Cardiac fibroblast (primary cell): Measurements from ENCODE around the gene PTPRN2.

Experiments used
- DNase-seq, 2 donors: peaks; one replicate each; pipeline versions ENCODE4 v3.0.0 to v3.0.0-alpha.2; 2010; ENCODE audit warnings: low read depth in 2 of 2
- H3K4me3 ChIP-seq, 2 donors: replicated peaks in 1 of 2; 1 replicate in 1 of 2; 2 replicates in 1 of 2; pipeline ENCODE4 v1.5.1; 2011; ENCODE audit warnings: low read depth in 2 of 2, low read length in 2 of 2, mild to moderate bottlenecking in 2 of 2, moderate library complexity in 1 of 2
- CTCF ChIP-seq: IDR thresholded peaks from one replicate; pipeline ENCODE4 v1.5.1; 2011; ENCODE audit warnings: low read depth, mild to moderate bottlenecking, low read length, inconsistent platforms

PTPRN2 gene

DNA sequence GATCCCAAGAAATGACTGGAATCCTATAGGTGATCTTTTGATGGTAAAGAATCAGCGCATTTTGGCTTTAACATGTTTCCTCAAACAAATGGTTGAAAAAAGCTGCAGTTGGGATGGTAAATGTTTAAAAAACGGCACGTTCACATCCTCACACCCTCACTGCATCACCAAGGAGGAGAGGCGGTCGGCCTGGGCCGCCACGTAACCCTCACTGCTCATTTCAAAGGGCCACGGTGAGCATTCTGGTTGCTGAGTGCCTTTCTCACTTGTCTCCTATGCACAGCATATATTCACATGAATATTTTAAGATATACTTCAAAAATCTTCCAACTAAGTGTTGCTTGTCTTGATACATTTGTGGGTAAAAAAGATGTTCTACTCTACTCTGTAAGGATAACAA lies 1017.7 kb downstream of the PTPRN2 start:
- TF ChIP-seq CTCF, result no peak
- H3K4me3 ChIP-seq, result no peak overlapping the region
- DNase-seq, result no peak

DNA sequence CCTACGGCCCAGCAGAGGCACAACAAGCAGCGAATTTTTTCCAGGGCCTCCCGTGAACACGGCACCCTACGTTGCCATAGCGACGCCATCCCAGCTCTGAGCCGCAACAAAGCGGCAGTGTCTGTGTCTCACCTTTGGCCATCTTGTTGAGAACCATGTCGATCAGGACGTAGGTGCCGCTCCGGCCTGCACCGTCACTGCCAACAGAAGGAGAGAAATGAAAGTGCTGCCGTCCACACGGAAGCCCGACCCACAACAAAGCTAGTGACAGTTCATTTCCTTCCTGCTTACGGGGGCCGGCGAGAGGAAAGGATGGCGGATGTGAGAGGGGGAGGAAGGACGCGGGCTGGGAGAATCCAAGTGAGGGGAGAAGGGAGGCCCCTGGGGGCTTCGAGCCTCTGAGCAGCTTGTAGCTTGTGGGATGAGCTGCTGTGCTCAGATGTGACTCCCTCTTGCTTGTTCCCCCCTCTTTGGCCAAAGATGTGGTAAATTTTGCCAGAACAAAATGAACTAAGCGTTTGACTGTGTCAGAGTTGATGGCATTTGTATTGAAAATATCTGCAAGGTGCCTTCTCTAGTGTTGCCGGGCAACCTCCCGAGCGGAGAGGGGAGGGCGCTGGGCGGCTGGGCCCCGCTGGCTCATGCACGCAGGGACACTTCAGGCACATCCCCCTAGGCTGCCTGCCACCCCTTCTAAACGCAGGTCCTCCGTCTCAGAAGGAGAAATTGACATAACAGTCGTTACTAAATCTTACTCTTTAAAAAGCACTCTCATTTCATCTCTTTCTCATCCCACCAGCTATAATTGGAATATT lies 1018.6 kb downstream of the PTPRN2 start:
- TF ChIP-seq CTCF, result no peak
- H3K4me3 ChIP-seq, result peak overlapping the region; percentile 53
- peak; percentile 18 to 46 for DNase-seq

GRCh38 chr7:157568106-157568769 lies 1019.4 kb downstream of the PTPRN2 start:
- no peak for TF ChIP-seq CTCF
- DNase-seq, result no peak
- peak overlapping the region; percentile 53 for H3K4me3 ChIP-seq

DNA sequence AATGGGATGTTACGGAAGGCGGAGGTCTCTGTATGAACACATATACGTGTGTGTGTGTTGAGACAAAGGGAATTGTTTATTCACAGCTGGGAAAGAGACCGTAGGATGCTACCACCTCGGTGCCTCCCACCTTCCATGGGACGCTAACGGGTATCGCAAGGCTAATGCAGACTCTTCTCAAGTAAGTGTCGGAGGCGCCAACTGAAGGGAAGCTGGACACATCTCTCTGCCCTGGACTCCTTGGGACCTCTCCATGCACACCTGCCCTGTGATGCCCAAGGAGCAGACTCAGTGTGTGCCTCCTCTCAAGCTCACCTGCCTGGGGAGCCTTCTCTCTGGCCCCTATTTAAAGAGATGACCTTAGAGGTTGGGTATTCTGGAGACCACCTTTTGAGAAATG lies 1020.0 kb downstream of the PTPRN2 start:
- DNase-seq, result no peak
- no peak for TF ChIP-seq CTCF
- H3K4me3 ChIP-seq, result no peak overlapping the region

DNA sequence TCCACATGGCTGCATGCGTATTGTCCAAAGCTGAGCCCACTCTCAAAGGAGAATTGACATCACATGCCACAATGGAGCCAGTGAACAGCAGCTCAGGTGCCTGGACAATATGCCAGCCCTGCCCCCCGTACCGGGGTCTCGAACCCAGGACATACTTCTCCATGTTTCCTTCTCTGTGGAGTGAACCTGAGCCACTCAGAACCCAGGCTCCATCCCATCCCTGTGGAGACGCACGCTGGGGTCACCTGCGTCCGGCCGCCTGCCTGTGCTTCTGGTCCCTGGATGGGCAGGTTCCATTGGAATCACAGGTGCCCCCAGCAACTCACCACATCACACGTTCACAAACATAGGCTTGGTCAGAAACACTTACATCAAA lies 1021.0 kb downstream of the PTPRN2 start:
- no peak for TF ChIP-seq CTCF
- no peak overlapping the region for H3K4me3 ChIP-seq
- DNase-seq, result no peak

GRCh38 chr7:157565981-157566630 lies 1021.5 kb downstream of the PTPRN2 start:
- no peak overlapping the region for H3K4me3 ChIP-seq
- no peak for TF ChIP-seq CTCF
- no peak for DNase-seq
